Measurements from ENCODE around the gene TAS2R41.

The TAS2R41 gene

GRCh38 chr7:143444063-143444782 is 33.5 kb upstream of the TAS2R41 start:
- TF ChIP-seq TAF1 (IDR thresholded peaks at IDR 0.05; ENCODE audit: borderline replicate concordance, low read depth, low read length), result no peak
- TF ChIP-seq POLR2AphosphoS5 (IDR thresholded peaks at IDR 0.05; ENCODE audit: low read depth, low read length), result no peak
- no peak for TF ChIP-seq POLR2A (IDR thresholded peaks at IDR 0.05; ENCODE audit: low read depth, low read length)
- DNase-seq (ENCODE audit: insufficient read length) (no peak), FAIRE-seq (no peak)

GRCh38 chr7:143444785-143445184 is 32.9 kb upstream of the TAS2R41 start:
- no peak for TF ChIP-seq POLR2AphosphoS5 (IDR thresholded peaks at IDR 0.05; ENCODE audit: low read depth, low read length)
- TF ChIP-seq TAF1 (IDR thresholded peaks at IDR 0.05; ENCODE audit: borderline replicate concordance, low read depth, low read length), result no peak
- TF ChIP-seq POLR2A (IDR thresholded peaks at IDR 0.05; ENCODE audit: low read depth, low read length), result no peak
- no peak for DNase-seq (ENCODE audit: insufficient read length)
- no peak for FAIRE-seq

GRCh38 chr7:143447466-143447865 is 30.2 kb upstream of the TAS2R41 start:
- no peak for FAIRE-seq
- DNase-seq (ENCODE audit: insufficient read length), result no peak
- TF ChIP-seq POLR2A (IDR thresholded peaks at IDR 0.05; ENCODE audit: low read depth, low read length), result no peak
- no peak for TF ChIP-seq TAF1 (IDR thresholded peaks at IDR 0.05; ENCODE audit: borderline replicate concordance, low read depth, low read length)
- TF ChIP-seq POLR2AphosphoS5 (IDR thresholded peaks at IDR 0.05; ENCODE audit: low read depth, low read length), result no peak

- TF ChIP-seq POLR2AphosphoS5 (IDR thresholded peaks at IDR 0.05; ENCODE audit: low read depth, low read length) (no peak), TAF1 (IDR thresholded peaks at IDR 0.05; ENCODE audit: borderline replicate concordance, low read depth, low read length) (no peak)
- no peak for FAIRE-seq
- DNase-seq (ENCODE audit: insufficient read length), result no peak
Measured at GRCh38 chr7:143448429-143448828, 29.2 kb upstream of the TAS2R41 start.

- FAIRE-seq, result no peak
- DNase-seq (ENCODE audit: insufficient read length), result no peak
- TF ChIP-seq TAF1 (IDR thresholded peaks at IDR 0.05; ENCODE audit: borderline replicate concordance, low read depth, low read length) (no peak), POLR2AphosphoS5 (IDR thresholded peaks at IDR 0.05; ENCODE audit: low read depth, low read length) (no peak), POLR2A (IDR thresholded peaks at IDR 0.05; ENCODE audit: low read depth, low read length) (no peak)
Measured at GRCh38 chr7:143449793-143450192, 27.9 kb upstream of the TAS2R41 start.

GRCh38 chr7:143451122-143451521 is 26.6 kb upstream of the TAS2R41 start:
- DNase-seq (ENCODE audit: insufficient read length) (no peak), FAIRE-seq (no peak)
- no peak for TF ChIP-seq TAF1 (IDR thresholded peaks at IDR 0.05; ENCODE audit: borderline replicate concordance, low read depth, low read length)
- TF ChIP-seq POLR2A (IDR thresholded peaks at IDR 0.05; ENCODE audit: low read depth, low read length), result no peak
- no peak for TF ChIP-seq POLR2AphosphoS5 (IDR thresholded peaks at IDR 0.05; ENCODE audit: low read depth, low read length)

GRCh38 chr7:143451746-143452145 is 25.9 kb upstream of the TAS2R41 start:
- TF ChIP-seq POLR2AphosphoS5 (IDR thresholded peaks at IDR 0.05; ENCODE audit: low read depth, low read length), result no peak
- no peak for TF ChIP-seq TAF1 (IDR thresholded peaks at IDR 0.05; ENCODE audit: borderline replicate concordance, low read depth, low read length)
- no peak for TF ChIP-seq POLR2A (IDR thresholded peaks at IDR 0.05; ENCODE audit: low read depth, low read length)
- DNase-seq (ENCODE audit: insufficient read length) (no peak), FAIRE-seq (no peak)

GRCh38 chr7:143452495-143452894 is 25.2 kb upstream of the TAS2R41 start:
- no peak for TF ChIP-seq TAF1 (IDR thresholded peaks at IDR 0.05; ENCODE audit: borderline replicate concordance, low read depth, low read length)
- TF ChIP-seq POLR2AphosphoS5 (IDR thresholded peaks at IDR 0.05; ENCODE audit: low read depth, low read length), result no peak
- TF ChIP-seq POLR2A (IDR thresholded peaks at IDR 0.05; ENCODE audit: low read depth, low read length), result no peak
- FAIRE-seq (no peak), DNase-seq (ENCODE audit: insufficient read length) (no peak)

- DNase-seq (ENCODE audit: insufficient read length) (no peak), FAIRE-seq (no peak)
- no peak for TF ChIP-seq POLR2AphosphoS5 (IDR thresholded peaks at IDR 0.05; ENCODE audit: low read depth, low read length)
- no peak for TF ChIP-seq POLR2A (IDR thresholded peaks at IDR 0.05; ENCODE audit: low read depth, low read length)
- no peak for TF ChIP-seq TAF1 (IDR thresholded peaks at IDR 0.05; ENCODE audit: borderline replicate concordance, low read depth, low read length)
Measured at GRCh38 chr7:143454091-143454680, 23.5 kb upstream of the TAS2R41 start.

GRCh38 chr7:143455491-143455890 is 22.2 kb upstream of the TAS2R41 start:
- no peak for TF ChIP-seq POLR2A (IDR thresholded peaks at IDR 0.05; ENCODE audit: low read depth, low read length)
- TF ChIP-seq TAF1 (IDR thresholded peaks at IDR 0.05; ENCODE audit: borderline replicate concordance, low read depth, low read length), result no peak
- no peak for TF ChIP-seq POLR2AphosphoS5 (IDR thresholded peaks at IDR 0.05; ENCODE audit: low read depth, low read length)
- DNase-seq (ENCODE audit: insufficient read length) (no peak), FAIRE-seq (no peak)

GRCh38 chr7:143455942-143456341 is 21.7 kb upstream of the TAS2R41 start:
- TF ChIP-seq TAF1 (IDR thresholded peaks at IDR 0.05; ENCODE audit: borderline replicate concordance, low read depth, low read length) (no peak), POLR2A (IDR thresholded peaks at IDR 0.05; ENCODE audit: low read depth, low read length) (no peak), POLR2AphosphoS5 (IDR thresholded peaks at IDR 0.05; ENCODE audit: low read depth, low read length) (no peak)
- DNase-seq (ENCODE audit: insufficient read length), result no peak
- no peak for FAIRE-seq

All from GM12892 (cell line).